Measurements from ENCODE around the gene OAF. TPM values are rescaled to one million over a fixed set of nuclear protein-coding genes. Genes with fewer than 3 reads are reported as not detected.
A peak's percentile ranks its signal among the peaks of the same experiment; 100 is the strongest.
"Not testable (repeated sequence)": the region's sequence is repeated elsewhere in the genome, so short reads cannot be mapped to it uniquely, and the experiment has no call there.

OAF gene
- total RNA-seq, 1 donor from 2014 or later: 20.9 TPM

- DNase-seq (ENCODE audit: low read depth): no peak
- Mint-ChIP-seq H3K27ac (ENCODE audit: unreplicated experiment) (no peak overlapping the region), H3K4me3 (ENCODE audit: unreplicated experiment) (no peak overlapping the region)
These were observed 31.7 kb upstream of the OAF start for GRCh38 chr11:120179057-120179672.

GRCh38 chr11:120180063-120180462 lies 30.8 kb upstream of the OAF start:
- Mint-ChIP-seq H3K4me1 (ENCODE audit: low read depth, unreplicated experiment) (peaks cover 15% of the 10 kb centered on the region), H3K27me3 (ENCODE audit: low read depth, unreplicated experiment) (peaks cover 45% of the 10 kb centered on the region), H3K27ac (ENCODE audit: unreplicated experiment) (peak overlapping the region; percentile 41)
- not testable (repeated sequence) for H3K9me3 ChIP-seq (ENCODE audit: insufficient read depth, low read depth, low read length); H3K27me3 ChIP-seq (ENCODE audit: insufficient read depth, low read length); H3K36me3 ChIP-seq (ENCODE audit: insufficient read depth, low read length); H3K4me3 ChIP-seq (ENCODE audit: insufficient read depth, low read depth, low read length); H3K4me1 ChIP-seq (ENCODE audit: insufficient read depth, low read length); FAIRE-seq; H4K20me1 ChIP-seq (ENCODE audit: insufficient read depth, low read length); H3K79me2 ChIP-seq (ENCODE audit: insufficient read depth, low read length); H3K4me3 Mint-ChIP-seq (ENCODE audit: unreplicated experiment); H3K27ac ChIP-seq (ENCODE audit: low read depth, low read length); H3K36me3 Mint-ChIP-seq (ENCODE audit: low read depth, unreplicated experiment); DNase-seq (ENCODE audit: low read depth); H3K9me3 Mint-ChIP-seq (ENCODE audit: unreplicated experiment); H3K9ac ChIP-seq (ENCODE audit: low read length)
- Histone ChIP-seq H3K4me2 (ENCODE audit: low read length) (peak overlapping the region; percentile 18), H2AFZ (ENCODE audit: low read depth, low read length) (peak overlapping the region; percentile 42)

More at GRCh38 chr11:120179057-120179672, 31.7 kb upstream of the OAF start:
- Histone ChIP-seq H3K4me2 (ENCODE audit: low read length) (no peak overlapping the region), H3K36me3 (ENCODE audit: insufficient read depth, low read length) (no peaks in the 10 kb centered on the region), H3K9ac (ENCODE audit: low read length) (no peak overlapping the region), H3K27me3 (ENCODE audit: insufficient read depth, low read length) (peaks cover 5% of the 10 kb centered on the region), H3K9me3 (ENCODE audit: insufficient read depth, low read depth, low read length) (no peaks in the 10 kb centered on the region), H3K4me1 (ENCODE audit: insufficient read depth, low read length) (peaks cover 10% of the 10 kb centered on the region), H4K20me1 (ENCODE audit: insufficient read depth, low read length) (no peaks in the 10 kb centered on the region), H3K4me3 (ENCODE audit: insufficient read depth, low read depth, low read length) (no peak overlapping the region), H3K79me2 (ENCODE audit: insufficient read depth, low read length) (no peaks in the 10 kb centered on the region), H3K27ac (ENCODE audit: low read depth, low read length) (no peak overlapping the region), H2AFZ (ENCODE audit: low read depth, low read length) (no peak overlapping the region)
- FAIRE-seq: no peak
- peaks cover 51% of the 10 kb centered on the region for H3K27me3 Mint-ChIP-seq (ENCODE audit: low read depth, unreplicated experiment)
- H3K4me1 Mint-ChIP-seq (ENCODE audit: low read depth, unreplicated experiment): peaks cover 15% of the 10 kb centered on the region
- TF ChIP-seq CTCF (IDR thresholded peaks at IDR 0.05; ENCODE audit: insufficient read depth, low read depth, low read length) (no peak), EZH2 (IDR thresholded peaks at IDR 0.05; ENCODE audit: insufficient read depth, low read length) (no peak)
- no peaks in the 10 kb centered on the region for H3K9me3 Mint-ChIP-seq (ENCODE audit: unreplicated experiment)
- H3K36me3 Mint-ChIP-seq (ENCODE audit: low read depth, unreplicated experiment): no peaks in the 10 kb centered on the region

- H2AFZ ChIP-seq (ENCODE audit: low read depth, low read length): peak overlapping the region; percentile 42
- H3K4me2 ChIP-seq (ENCODE audit: low read length): peak overlapping the region; percentile 18
- H4K20me1 ChIP-seq (ENCODE audit: insufficient read depth, low read length): no peaks in the 10 kb centered on the region
- no peaks in the 10 kb centered on the region for H3K36me3 Mint-ChIP-seq (ENCODE audit: low read depth, unreplicated experiment)
- peaks cover 17% of the 10 kb centered on the region for H3K4me1 Mint-ChIP-seq (ENCODE audit: low read depth, unreplicated experiment)
- no peaks in the 10 kb centered on the region for H3K27me3 ChIP-seq (ENCODE audit: insufficient read depth, low read length)
- no peak for TF ChIP-seq EZH2 (IDR thresholded peaks at IDR 0.05; ENCODE audit: insufficient read depth, low read length)
- peak; percentile 20 for TF ChIP-seq CTCF (IDR thresholded peaks at IDR 0.05; ENCODE audit: insufficient read depth, low read depth, low read length)
- H3K27ac Mint-ChIP-seq (ENCODE audit: unreplicated experiment): peak overlapping the region; percentile 66
- DNase-seq (ENCODE audit: low read depth) (peak; percentile 75), FAIRE-seq (peak; percentile 45)
- H3K36me3 ChIP-seq (ENCODE audit: insufficient read depth, low read length): no peaks in the 10 kb centered on the region
- H3K27me3 Mint-ChIP-seq (ENCODE audit: low read depth, unreplicated experiment): peaks cover 43% of the 10 kb centered on the region
- peak overlapping the region; percentile 0 for H3K9ac ChIP-seq (ENCODE audit: low read length)
- H3K79me2 ChIP-seq (ENCODE audit: insufficient read depth, low read length): no peaks in the 10 kb centered on the region
- no peak overlapping the region for H3K4me3 ChIP-seq (ENCODE audit: insufficient read depth, low read depth, low read length)
- no peak overlapping the region for H3K4me3 Mint-ChIP-seq (ENCODE audit: unreplicated experiment)
- H3K9me3 ChIP-seq (ENCODE audit: insufficient read depth, low read depth, low read length): no peaks in the 10 kb centered on the region
- H3K9me3 Mint-ChIP-seq (ENCODE audit: unreplicated experiment): no peaks in the 10 kb centered on the region
- H3K27ac ChIP-seq (ENCODE audit: low read depth, low read length): no peak overlapping the region
- peaks cover 10% of the 10 kb centered on the region for H3K4me1 ChIP-seq (ENCODE audit: insufficient read depth, low read length)
These were observed 30.1 kb upstream of the OAF start for GRCh38 chr11:120180551-120181232.

All from astrocyte (in vitro differentiated cells and primary cell).